ENCODE data around the gene WDR5B. TPM values are rescaled to one million over a fixed set of nuclear protein-coding genes. Genes with fewer than 3 reads are reported as not detected.
A peak's percentile ranks its signal among the peaks of the same experiment; 100 is the strongest.

The WDR5B gene
- total RNA-seq, 1 experiment from 2014 or later = 3.4 TPM

DNA sequence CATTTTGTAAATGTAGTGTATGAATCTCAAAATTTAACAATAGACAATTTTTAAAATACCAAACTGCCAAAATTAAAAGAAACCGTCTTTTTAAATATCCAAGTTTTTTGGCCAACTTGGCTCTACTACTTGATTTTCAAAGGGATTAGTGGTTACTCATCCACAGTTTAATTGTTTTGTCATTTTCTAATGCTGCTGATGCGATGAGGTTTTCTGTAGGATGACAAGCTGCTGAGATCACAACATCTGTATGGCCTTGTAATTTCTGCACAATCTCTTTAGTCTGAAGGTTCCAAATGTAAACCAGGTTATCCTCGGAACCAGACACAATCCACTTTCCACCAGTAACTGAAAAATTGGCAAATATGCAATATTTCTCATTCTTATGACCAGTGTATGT lies 1.5 kb downstream of the WDR5B start:
- Histone ChIP-seq H3K9me2 (ENCODE audit: insufficient read depth) (no peaks in the 10 kb centered on the region), H3K79me2 (ENCODE audit: insufficient read depth, low read length) (peaks cover 28% of the 10 kb centered on the region), H3K9me3 (ENCODE audit: control insufficient read depth in 1 of 2, insufficient read depth in 1 of 2, low read depth in 1 of 2, low read length in 2 of 2) (no peaks in the 10 kb centered on the region), H3K9ac (ENCODE audit: low read length) (no peak overlapping the region), H4K20me1 (ENCODE audit: insufficient read depth) (no peaks in the 10 kb centered on the region), H3K4me2 (ENCODE audit: low read length) (peak overlapping the region; percentile 77), H2AFZ (ENCODE audit: low read depth, low read length, poor library complexity, severe bottlenecking) (no peak overlapping the region), H3K4me1 (ENCODE audit: control insufficient read depth in 1 of 2, insufficient read depth in 2 of 2, low read length in 2 of 2) (peaks cover 6 to 15% of the 10 kb centered on the region in 2 experiments; a peak in 3 of 4 replicates), H3K36me3 (ENCODE audit: control insufficient read depth in 1 of 2, insufficient read depth in 2 of 2, low read length in 2 of 2) (peaks cover under 1 to 15% of the 10 kb centered on the region in 2 experiments; a peak in 3 of 4 replicates), H3K27ac (ENCODE audit: low read depth, low read length) (no peak overlapping the region), H3K4me3 (replicated peaks in 1 of 2; ENCODE audit: low read depth in 1 of 2, low read length in 2 of 2) (peak overlapping the region in 1 of 2 experiments; percentile 82; a peak in 1 of 4 replicates), H3K27me3 (ENCODE audit: insufficient read depth, low read length) (no peaks in the 10 kb centered on the region)
- no peak for TF ChIP-seq ZFX (IDR thresholded peaks at IDR 0.05)
- TF ChIP-seq TCF7L2 (IDR thresholded peaks at IDR 0.05; ENCODE audit: borderline replicate concordance, extremely low read depth, insufficient read depth, insufficient read length) = no peak
- TF ChIP-seq JUND (IDR thresholded peaks at IDR 0.05) = no peak
- no peak for TF ChIP-seq SRF (IDR thresholded peaks at IDR 0.05; ENCODE audit: low read depth)
- no peak for TF ChIP-seq EZH2phosphoT487 (IDR thresholded peaks at IDR 0.05; ENCODE audit: borderline replicate concordance)
- TF ChIP-seq ZNF274 (IDR thresholded peaks at IDR 0.05; ENCODE audit: low read depth, low read length) = no peak
- no peak for TF ChIP-seq EZH2 (IDR thresholded peaks at IDR 0.05)
- TF ChIP-seq SP1 (IDR thresholded peaks at IDR 0.05; ENCODE audit: low read depth) = no peak
- TF ChIP-seq, protein P1, sequence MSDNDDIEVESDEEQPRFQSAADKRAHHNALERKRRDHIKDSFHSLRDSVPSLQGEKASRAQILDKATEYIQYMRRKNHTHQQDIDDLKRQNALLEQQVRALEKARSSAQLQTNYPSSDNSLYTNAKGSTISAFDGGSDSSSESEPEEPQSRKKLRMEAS (IDR thresholded peaks at IDR 0.05) = no peak
- no peak for TF ChIP-seq POLR2A (IDR thresholded peaks at IDR 0.05; ENCODE audit: borderline replicate concordance, extremely low read depth, insufficient read depth, insufficient read length)
- TF ChIP-seq, protein P2, sequence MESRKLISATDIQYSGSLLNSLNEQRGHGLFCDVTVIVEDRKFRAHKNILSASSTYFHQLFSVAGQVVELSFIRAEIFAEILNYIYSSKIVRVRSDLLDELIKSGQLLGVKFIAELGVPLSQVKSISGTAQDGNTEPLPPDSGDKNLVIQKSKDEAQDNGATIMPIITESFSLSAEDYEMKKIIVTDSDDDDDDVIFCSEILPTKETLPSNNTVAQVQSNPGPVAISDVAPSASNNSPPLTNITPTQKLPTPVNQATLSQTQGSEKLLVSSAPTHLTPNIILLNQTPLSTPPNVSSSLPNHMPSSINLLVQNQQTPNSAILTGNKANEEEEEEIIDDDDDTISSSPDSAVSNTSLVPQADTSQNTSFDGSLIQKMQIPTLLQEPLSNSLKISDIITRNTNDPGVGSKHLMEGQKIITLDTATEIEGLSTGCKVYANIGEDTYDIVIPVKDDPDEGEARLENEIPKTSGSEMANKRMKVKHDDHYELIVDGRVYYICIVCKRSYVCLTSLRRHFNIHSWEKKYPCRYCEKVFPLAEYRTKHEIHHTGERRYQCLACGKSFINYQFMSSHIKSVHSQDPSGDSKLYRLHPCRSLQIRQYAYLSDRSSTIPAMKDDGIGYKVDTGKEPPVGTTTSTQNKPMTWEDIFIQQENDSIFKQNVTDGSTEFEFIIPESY (IDR thresholded peaks at IDR 0.05; ENCODE audit: extremely low read depth, insufficient replicate concordance, low read length) = no peak
- TF ChIP-seq, protein P3, sequence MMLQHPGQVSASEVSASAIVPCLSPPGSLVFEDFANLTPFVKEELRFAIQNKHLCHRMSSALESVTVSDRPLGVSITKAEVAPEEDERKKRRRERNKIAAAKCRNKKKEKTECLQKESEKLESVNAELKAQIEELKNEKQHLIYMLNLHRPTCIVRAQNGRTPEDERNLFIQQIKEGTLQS (IDR thresholded peaks at IDR 0.05) = no peak
- no peak for TF ChIP-seq ELF1 (IDR thresholded peaks at IDR 0.05; ENCODE audit: borderline replicate concordance, low read depth)
- no peak for TF ChIP-seq FOSL1 (IDR thresholded peaks at IDR 0.05; ENCODE audit: low read depth)
- TF ChIP-seq, protein P4, sequence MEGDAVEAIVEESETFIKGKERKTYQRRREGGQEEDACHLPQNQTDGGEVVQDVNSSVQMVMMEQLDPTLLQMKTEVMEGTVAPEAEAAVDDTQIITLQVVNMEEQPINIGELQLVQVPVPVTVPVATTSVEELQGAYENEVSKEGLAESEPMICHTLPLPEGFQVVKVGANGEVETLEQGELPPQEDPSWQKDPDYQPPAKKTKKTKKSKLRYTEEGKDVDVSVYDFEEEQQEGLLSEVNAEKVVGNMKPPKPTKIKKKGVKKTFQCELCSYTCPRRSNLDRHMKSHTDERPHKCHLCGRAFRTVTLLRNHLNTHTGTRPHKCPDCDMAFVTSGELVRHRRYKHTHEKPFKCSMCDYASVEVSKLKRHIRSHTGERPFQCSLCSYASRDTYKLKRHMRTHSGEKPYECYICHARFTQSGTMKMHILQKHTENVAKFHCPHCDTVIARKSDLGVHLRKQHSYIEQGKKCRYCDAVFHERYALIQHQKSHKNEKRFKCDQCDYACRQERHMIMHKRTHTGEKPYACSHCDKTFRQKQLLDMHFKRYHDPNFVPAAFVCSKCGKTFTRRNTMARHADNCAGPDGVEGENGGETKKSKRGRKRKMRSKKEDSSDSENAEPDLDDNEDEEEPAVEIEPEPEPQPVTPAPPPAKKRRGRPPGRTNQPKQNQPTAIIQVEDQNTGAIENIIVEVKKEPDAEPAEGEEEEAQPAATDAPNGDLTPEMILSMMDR (IDR thresholded peaks at IDR 0.05 in 2 of 3, conservative IDR thresholded peaks at IDR 0.05 in 1 of 3; ENCODE audit: borderline replicate concordance in 1 of 3, insufficient read depth in 1 of 3, low read depth in 2 of 3, low read length in 2 of 3) = no peak
- no peak for TF ChIP-seq EGR1 (IDR thresholded peaks at IDR 0.05; ENCODE audit: low read depth)
- TF ChIP-seq CBX3 (IDR thresholded peaks at IDR 0.05; ENCODE audit: low read depth) = no peak
- BruUV-seq (replicated peaks) = no TSS peak
- ChIA-PET POLR2A (no interaction called here), RAD21 (ENCODE audit: low non-redundant PET in 1 of 2, low total read pairs in 2 of 2, uncharacterized antibody in 2 of 2, unreplicated experiment in 2 of 2) (no interaction called here), CTCF (no interaction called here)
- no peak for DNase-seq (ENCODE audit: low read depth, low spot score)
- ATAC-seq = no peak
- intact Hi-C loops (cut with micrococcal nuclease) = no loop called here
